A673 (cell line): ENCODE measurements around the gene LAD1.

Source experiments
- EZH2 ChIP-seq: fragments of 200-600 bp; sonication (generic); IDR thresholded peaks from 2 replicates; pipeline ENCODE4 v1.6.1; 2017; ENCODE audit warnings: borderline replicate concordance, low read depth, mild to moderate bottlenecking, mixed read lengths, antibody characterized with exemption, low read length; ENCODE audit not compliant: poor library complexity, severe bottlenecking
- TF ChIP-seq, protein P1 (sequence below): fragments of 300-800, 200-600 bp; sonication (generic); conservative IDR thresholded peaks from 2 replicates; pipeline ENCODE4 v1.5.1; 2017; ENCODE audit warnings: low read depth, mild to moderate bottlenecking, antibody characterized with exemption, low read length, moderate library complexity, mixed read lengths

DNA sequence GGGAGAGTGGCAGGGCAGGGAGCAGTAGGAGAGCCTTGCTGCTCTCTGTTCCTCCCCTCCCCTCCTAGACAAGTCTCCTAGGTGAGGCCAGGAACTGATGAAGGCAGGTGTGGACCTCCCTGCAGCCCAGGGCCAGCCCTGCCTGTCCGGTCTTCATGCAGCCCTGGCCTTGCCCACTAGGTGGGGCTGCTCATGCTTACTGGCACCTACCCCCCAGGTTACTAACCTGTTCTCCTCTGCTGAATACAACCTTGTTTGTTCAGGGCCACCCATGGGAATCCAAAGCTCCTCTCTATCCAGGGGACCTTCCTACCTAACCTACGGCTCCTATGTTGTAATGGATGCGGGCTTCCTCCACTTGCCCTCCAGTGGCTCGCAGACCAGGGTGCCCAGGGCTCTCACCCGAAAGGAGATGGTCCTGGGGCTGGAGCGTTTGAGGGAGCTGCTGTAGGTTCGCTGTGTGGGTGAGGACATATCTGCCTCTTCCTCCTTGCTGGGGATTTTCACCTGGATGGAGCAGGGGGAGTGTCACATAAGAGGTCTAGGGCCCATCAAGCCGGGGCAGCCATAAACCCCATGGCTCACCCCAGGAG lies 13.7 kb downstream of the LAD1 start:
- TF ChIP-seq, protein P1, sequence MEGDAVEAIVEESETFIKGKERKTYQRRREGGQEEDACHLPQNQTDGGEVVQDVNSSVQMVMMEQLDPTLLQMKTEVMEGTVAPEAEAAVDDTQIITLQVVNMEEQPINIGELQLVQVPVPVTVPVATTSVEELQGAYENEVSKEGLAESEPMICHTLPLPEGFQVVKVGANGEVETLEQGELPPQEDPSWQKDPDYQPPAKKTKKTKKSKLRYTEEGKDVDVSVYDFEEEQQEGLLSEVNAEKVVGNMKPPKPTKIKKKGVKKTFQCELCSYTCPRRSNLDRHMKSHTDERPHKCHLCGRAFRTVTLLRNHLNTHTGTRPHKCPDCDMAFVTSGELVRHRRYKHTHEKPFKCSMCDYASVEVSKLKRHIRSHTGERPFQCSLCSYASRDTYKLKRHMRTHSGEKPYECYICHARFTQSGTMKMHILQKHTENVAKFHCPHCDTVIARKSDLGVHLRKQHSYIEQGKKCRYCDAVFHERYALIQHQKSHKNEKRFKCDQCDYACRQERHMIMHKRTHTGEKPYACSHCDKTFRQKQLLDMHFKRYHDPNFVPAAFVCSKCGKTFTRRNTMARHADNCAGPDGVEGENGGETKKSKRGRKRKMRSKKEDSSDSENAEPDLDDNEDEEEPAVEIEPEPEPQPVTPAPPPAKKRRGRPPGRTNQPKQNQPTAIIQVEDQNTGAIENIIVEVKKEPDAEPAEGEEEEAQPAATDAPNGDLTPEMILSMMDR, result peak; percentile 93
- TF ChIP-seq EZH2, result no peak
